WTC11 (cell line): ENCODE results near the gene CELF2.

Experiments used
- CREB1 ChIP-seq: sonication (generic); formaldehyde crosslinking; IDR thresholded peaks from 2 replicates; pipeline ENCODE4 v1.8.0; 2023; ENCODE audit warnings: mild to moderate bottlenecking, missing genetic modification reagents
- ELF4 ChIP-seq: sonication (generic); formaldehyde crosslinking; IDR thresholded peaks from 2 replicates; pipeline ENCODE4 v1.8.1; 2022; ENCODE audit warnings: low read depth, mild to moderate bottlenecking, moderate library complexity, missing genetic modification reagents
- JAZF1 ChIP-seq: fragments of 250-450 bp; sonication (Bioruptor Pico); IDR thresholded peaks from 2 replicates; pipeline ENCODE4 v1.9.0; 2021; ENCODE audit warnings: moderate library complexity, mild to moderate bottlenecking, inconsistent platforms
- NFYB ChIP-seq: sonication (generic); formaldehyde crosslinking; conservative IDR thresholded peaks from 2 replicates; pipeline ENCODE4 v1.8.0; 2022; ENCODE audit warnings: low read depth, missing genetic modification reagents
- NR3C1 ChIP-seq: sonication (generic); formaldehyde crosslinking; conservative IDR thresholded peaks from 2 replicates; pipeline ENCODE4 v1.8.1; 2023; ENCODE audit warnings: low read depth, mild to moderate bottlenecking, missing genetic modification reagents
- RORB ChIP-seq: fragments of 250-450 bp; sonication (Bioruptor Pico); IDR thresholded peaks from 2 replicates; pipeline ENCODE4 v1.9.0; 2021; ENCODE audit warnings: mild to moderate bottlenecking
- ZNF263 ChIP-seq: sonication (generic); formaldehyde crosslinking; IDR thresholded peaks from 2 replicates; pipeline ENCODE4 v1.8.1; 2022; ENCODE audit warnings: low read depth, mild to moderate bottlenecking, moderate library complexity, missing genetic modification reagents
- ZNF671 ChIP-seq: fragments of 250-450 bp; sonication (Bioruptor Pico); IDR thresholded peaks from 2 replicates; pipeline ENCODE4 v1.8.0; 2021; ENCODE audit warnings: mild to moderate bottlenecking
- TF ChIP-seq, protein P1 (sequence below): sonication (generic); formaldehyde crosslinking; IDR thresholded peaks from 2 replicates; pipeline ENCODE4 v1.8.1; 2023; ENCODE audit warnings: mild to moderate bottlenecking, moderate library complexity, missing genetic modification reagents
- TF ChIP-seq, protein P2 (sequence below): sonication (generic); formaldehyde crosslinking; conservative IDR thresholded peaks from 2 replicates; pipeline ENCODE4 v1.8.1; 2023; ENCODE audit warnings: mild to moderate bottlenecking, low read depth, missing genetic modification reagents, moderate library complexity
- TF ChIP-seq, protein P3 (sequence below): fragments of 200-600 bp; IDR thresholded peaks from 2 replicates; pipeline ENCODE4 v1.8.0; 2022; ENCODE audit warnings: antibody characterized with exemption
- TF ChIP-seq, protein P4 (sequence below): sonication (generic); formaldehyde crosslinking; IDR thresholded peaks from 2 replicates; pipeline ENCODE4 v1.8.1; 2023; ENCODE audit warnings: mild to moderate bottlenecking, missing genetic modification reagents

DNA sequence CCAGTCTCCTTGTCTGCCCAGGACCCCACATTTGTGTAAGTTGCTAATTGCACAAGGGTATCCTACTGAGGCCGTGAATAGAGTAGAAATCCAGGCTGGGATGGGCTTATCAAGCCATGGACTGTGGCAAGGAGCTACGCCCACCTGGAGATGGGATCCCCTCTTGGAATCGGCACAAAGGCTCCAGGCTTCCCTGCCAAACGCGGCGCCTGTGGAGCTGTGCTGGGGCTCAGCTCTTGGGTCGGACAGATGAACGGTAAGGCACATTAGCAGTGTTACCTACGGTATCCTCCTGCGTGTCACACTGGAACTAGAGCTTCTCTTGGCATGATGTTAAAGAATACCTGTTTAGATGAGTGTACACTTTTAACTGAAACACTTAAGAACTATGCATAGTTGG lies 196.7 kb downstream of the CELF2 start:
- no peak for TF ChIP-seq NFYB
- TF ChIP-seq, protein P1, sequence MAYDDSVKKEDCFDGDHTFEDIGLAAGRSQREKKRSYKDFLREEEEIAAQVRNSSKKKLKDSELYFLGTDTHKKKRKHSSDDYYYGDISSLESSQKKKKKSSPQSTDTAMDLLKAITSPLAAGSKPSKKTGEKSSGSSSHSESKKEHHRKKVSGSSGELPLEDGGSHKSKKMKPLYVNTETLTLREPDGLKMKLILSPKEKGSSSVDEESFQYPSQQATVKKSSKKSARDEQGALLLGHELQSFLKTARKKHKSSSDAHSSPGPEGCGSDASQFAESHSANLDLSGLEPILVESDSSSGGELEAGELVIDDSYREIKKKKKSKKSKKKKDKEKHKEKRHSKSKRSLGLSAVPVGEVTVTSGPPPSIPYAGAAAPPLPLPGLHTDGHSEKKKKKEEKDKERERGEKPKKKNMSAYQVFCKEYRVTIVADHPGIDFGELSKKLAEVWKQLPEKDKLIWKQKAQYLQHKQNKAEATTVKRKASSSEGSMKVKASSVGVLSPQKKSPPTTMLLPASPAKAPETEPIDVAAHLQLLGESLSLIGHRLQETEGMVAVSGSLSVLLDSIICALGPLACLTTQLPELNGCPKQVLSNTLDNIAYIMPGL (CRISPR knock-in tag), result no peak
- no peak for TF ChIP-seq ZNF263
- no peak for TF ChIP-seq ELF4 (CRISPR knock-in tag)
- TF ChIP-seq, protein P2, sequence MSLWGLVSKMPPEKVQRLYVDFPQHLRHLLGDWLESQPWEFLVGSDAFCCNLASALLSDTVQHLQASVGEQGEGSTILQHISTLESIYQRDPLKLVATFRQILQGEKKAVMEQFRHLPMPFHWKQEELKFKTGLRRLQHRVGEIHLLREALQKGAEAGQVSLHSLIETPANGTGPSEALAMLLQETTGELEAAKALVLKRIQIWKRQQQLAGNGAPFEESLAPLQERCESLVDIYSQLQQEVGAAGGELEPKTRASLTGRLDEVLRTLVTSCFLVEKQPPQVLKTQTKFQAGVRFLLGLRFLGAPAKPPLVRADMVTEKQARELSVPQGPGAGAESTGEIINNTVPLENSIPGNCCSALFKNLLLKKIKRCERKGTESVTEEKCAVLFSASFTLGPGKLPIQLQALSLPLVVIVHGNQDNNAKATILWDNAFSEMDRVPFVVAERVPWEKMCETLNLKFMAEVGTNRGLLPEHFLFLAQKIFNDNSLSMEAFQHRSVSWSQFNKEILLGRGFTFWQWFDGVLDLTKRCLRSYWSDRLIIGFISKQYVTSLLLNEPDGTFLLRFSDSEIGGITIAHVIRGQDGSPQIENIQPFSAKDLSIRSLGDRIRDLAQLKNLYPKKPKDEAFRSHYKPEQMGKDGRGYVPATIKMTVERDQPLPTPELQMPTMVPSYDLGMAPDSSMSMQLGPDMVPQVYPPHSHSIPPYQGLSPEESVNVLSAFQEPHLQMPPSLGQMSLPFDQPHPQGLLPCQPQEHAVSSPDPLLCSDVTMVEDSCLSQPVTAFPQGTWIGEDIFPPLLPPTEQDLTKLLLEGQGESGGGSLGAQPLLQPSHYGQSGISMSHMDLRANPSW (CRISPR knock-in tag), result no peak
- TF ChIP-seq, protein P3, sequence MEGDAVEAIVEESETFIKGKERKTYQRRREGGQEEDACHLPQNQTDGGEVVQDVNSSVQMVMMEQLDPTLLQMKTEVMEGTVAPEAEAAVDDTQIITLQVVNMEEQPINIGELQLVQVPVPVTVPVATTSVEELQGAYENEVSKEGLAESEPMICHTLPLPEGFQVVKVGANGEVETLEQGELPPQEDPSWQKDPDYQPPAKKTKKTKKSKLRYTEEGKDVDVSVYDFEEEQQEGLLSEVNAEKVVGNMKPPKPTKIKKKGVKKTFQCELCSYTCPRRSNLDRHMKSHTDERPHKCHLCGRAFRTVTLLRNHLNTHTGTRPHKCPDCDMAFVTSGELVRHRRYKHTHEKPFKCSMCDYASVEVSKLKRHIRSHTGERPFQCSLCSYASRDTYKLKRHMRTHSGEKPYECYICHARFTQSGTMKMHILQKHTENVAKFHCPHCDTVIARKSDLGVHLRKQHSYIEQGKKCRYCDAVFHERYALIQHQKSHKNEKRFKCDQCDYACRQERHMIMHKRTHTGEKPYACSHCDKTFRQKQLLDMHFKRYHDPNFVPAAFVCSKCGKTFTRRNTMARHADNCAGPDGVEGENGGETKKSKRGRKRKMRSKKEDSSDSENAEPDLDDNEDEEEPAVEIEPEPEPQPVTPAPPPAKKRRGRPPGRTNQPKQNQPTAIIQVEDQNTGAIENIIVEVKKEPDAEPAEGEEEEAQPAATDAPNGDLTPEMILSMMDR, result no peak
- no peak for TF ChIP-seq NR3C1 (CRISPR knock-in tag)
- no peak for TF ChIP-seq ZNF671 (CRISPR knock-in tag)
- TF ChIP-seq CREB1 (CRISPR knock-in tag), result no peak
- TF ChIP-seq JAZF1, result no peak
- TF ChIP-seq, protein P4, sequence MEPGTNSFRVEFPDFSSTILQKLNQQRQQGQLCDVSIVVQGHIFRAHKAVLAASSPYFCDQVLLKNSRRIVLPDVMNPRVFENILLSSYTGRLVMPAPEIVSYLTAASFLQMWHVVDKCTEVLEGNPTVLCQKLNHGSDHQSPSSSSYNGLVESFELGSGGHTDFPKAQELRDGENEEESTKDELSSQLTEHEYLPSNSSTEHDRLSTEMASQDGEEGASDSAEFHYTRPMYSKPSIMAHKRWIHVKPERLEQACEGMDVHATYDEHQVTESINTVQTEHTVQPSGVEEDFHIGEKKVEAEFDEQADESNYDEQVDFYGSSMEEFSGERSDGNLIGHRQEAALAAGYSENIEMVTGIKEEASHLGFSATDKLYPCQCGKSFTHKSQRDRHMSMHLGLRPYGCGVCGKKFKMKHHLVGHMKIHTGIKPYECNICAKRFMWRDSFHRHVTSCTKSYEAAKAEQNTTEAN (CRISPR knock-in tag), result no peak
- no peak for TF ChIP-seq RORB (CRISPR knock-in tag)
